Skeletal muscle satellite cell (primary cell): ENCODE results near the gene FLNC.

Experiments
- H3K27me3 ChIP-seq: 2 replicates; pipeline ENCODE4 v1.7.0; 2013; ENCODE audit warnings: low read length; ENCODE audit not compliant: control insufficient read depth, insufficient read depth
- H3K36me3 ChIP-seq: 2 replicates; pipeline ENCODE4 v1.7.0; 2013; ENCODE audit warnings: mild to moderate bottlenecking, control low read depth, low read length; ENCODE audit not compliant: insufficient read depth
- H3K4me1 ChIP-seq: 2 replicates; pipeline ENCODE4 v1.7.0; 2013; ENCODE audit warnings: low read length; ENCODE audit not compliant: control insufficient read depth, insufficient read depth
- H3K4me2 ChIP-seq: 2 replicates; pipeline ENCODE4 v1.7.0; 2013; ENCODE audit warnings: mild to moderate bottlenecking, low read length
- H3K4me3 ChIP-seq: 2 replicates; pipeline ENCODE4 v1.7.0; 2013; ENCODE audit warnings: low read length
- H3K9ac ChIP-seq: 2 replicates; pipeline ENCODE4 v1.7.0; 2013; ENCODE audit warnings: mild to moderate bottlenecking, low read depth, low read length, moderate library complexity
- H3K9me3 ChIP-seq: replicated peaks from 2 replicates; pipeline ENCODE4 v1.7.0; 2013; ENCODE audit warnings: mild to moderate bottlenecking, control low read depth, low read length

Gene FLNC

GRCh38 chr7:128835231-128835751 is 5.1 kb downstream of the FLNC start:
- H3K4me2 ChIP-seq: peak overlapping the region; percentile 72
- no peaks in the 10 kb centered on the region for H3K27me3 ChIP-seq
- H3K9me3 ChIP-seq: no peaks in the 10 kb centered on the region
- H3K36me3 ChIP-seq: peaks cover 51% of the 10 kb centered on the region
- peak overlapping the region; percentile 56 for H3K4me3 ChIP-seq
- H3K9ac ChIP-seq: peak overlapping the region; percentile 66
- peaks cover 45% of the 10 kb centered on the region for H3K4me1 ChIP-seq

DNA sequence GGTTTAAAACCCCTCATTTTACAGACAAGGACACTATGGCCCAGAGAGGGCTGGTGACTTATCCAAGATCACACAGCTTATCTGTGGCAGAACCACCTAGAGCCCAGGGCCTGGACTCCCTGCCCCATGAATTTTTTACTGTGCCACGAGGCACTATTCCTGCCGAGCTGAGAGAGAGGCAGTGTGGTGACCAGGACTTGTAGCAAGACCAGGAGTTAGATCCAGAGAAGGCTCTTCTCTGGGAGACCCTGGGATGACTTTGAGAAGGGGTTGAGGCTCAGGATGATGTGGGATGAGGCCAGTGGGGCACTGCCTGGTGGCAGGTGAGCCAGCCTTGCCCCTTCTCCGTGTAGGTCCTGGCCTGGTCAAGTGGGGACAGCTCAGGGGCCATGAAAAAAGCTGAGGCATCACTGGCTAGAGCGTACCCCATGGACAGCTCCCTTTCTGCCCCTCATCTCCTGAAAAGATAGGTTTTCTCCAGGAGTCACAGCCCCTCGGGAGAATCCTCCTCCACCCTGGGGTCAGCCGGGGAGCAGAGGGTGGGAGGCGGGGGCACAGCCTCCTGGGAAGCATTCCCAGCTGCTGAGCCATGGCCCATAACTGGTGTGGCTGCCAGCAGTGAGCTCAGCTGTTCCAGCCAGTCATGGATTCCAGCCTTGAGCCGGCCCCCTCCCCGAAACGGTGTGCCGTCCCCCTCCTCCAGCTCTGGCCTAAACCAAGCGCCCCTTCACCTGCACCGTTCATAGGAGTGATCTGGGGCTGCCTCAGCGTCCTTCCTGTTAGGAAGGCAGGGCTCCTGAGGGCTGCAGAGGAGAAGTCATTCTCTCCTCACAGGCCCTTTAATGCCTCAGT is 5.8 kb downstream of the FLNC start:
- Histone ChIP-seq H3K27me3 (no peaks in the 10 kb centered on the region), H3K4me3 (peak overlapping the region; percentile 56), H3K9me3 (no peaks in the 10 kb centered on the region), H3K4me2 (peak overlapping the region; percentile 72), H3K9ac (peak overlapping the region; percentile 66), H3K4me1 (peaks cover 50% of the 10 kb centered on the region), H3K36me3 (peaks cover 58% of the 10 kb centered on the region)

DNA sequence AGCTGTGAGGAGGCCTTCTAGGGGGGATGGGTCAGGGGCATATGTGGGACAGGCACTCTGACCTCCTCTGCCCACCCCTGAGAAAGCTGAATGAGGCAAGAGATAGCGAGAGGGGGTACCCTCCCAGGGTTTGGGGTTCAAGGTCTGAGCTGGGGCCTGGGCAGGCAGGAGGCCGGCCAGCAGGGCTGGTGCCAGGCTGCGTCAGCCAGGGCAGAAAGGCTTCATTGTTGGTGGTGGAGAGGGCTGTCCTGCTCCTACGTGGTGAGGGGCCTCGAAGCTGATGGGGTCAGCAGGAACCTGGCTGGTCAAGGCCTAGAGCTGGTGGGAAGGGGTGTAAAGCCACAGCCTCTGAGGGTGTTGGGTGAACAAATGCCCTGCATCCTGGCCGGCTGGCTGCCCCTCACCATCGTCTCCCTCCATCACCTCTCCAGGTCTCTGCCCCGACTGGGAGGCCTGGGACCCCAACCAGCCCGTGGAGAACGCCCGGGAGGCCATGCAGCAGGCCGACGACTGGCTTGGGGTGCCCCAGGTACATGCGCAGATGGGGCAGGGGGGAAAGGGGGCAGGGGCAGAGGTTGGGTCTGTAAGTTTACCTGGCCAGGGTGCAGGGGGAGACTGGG is 6.6 kb downstream of the FLNC start:
- H3K27me3 ChIP-seq: no peaks in the 10 kb centered on the region
- peaks cover 58% of the 10 kb centered on the region for H3K4me1 ChIP-seq
- no peak overlapping the region for H3K4me3 ChIP-seq
- peak overlapping the region; percentile 65 for H3K4me2 ChIP-seq
- H3K9me3 ChIP-seq: no peaks in the 10 kb centered on the region
- H3K9ac ChIP-seq: peak overlapping the region; percentile 66
- peaks cover 66% of the 10 kb centered on the region for H3K36me3 ChIP-seq

GRCh38 chr7:128837521-128837921 is 7.3 kb downstream of the FLNC start:
- no peak overlapping the region for H3K4me3 ChIP-seq
- H3K4me2 ChIP-seq: no peak overlapping the region
- no peaks in the 10 kb centered on the region for H3K27me3 ChIP-seq
- peaks cover 72% of the 10 kb centered on the region for H3K36me3 ChIP-seq
- H3K9me3 ChIP-seq: no peaks in the 10 kb centered on the region
- H3K9ac ChIP-seq: no peak overlapping the region
- peaks cover 56% of the 10 kb centered on the region for H3K4me1 ChIP-seq

DNA sequence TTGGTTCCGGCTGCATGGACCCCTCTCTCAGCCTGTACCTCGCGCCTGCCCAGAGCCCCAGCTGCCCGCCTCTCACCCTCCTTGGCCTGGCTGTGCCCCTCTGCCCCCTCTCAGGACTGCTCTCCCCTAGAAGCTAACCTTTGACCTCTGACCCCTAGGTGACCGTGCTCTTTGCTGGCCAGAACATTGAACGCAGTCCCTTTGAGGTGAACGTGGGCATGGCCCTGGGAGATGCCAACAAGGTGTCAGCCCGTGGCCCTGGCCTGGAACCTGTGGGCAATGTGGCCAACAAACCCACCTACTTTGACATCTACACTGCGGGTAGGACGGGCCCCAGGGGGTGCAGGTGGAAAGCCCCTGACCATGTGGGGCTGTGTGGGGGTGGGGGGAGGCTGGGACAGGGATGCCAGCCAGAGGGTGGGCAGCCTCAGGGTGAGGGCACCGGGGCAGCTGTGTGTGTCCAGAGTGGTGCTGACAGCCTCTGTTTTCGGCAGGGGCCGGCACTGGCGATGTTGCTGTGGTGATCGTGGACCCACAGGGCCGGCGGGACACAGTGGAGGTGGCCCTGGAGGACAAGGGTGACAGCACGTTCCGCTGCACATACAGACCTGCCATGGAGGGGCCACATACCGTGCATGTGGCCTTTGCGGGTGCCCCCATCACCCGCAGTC is 8.0 kb downstream of the FLNC start:
- Histone ChIP-seq H3K4me3 (no peak overlapping the region), H3K4me1 (peaks cover 50% of the 10 kb centered on the region), H3K9ac (no peak overlapping the region), H3K9me3 (no peaks in the 10 kb centered on the region), H3K36me3 (peaks cover 79% of the 10 kb centered on the region), H3K27me3 (no peaks in the 10 kb centered on the region), H3K4me2 (no peak overlapping the region)

GRCh38 chr7:128838981-128839731 is 8.9 kb downstream of the FLNC start:
- Histone ChIP-seq H3K9me3 (no peaks in the 10 kb centered on the region), H3K4me2 (no peak overlapping the region), H3K4me3 (no peak overlapping the region), H3K9ac (no peak overlapping the region), H3K4me1 (peaks cover 41% of the 10 kb centered on the region), H3K36me3 (peaks cover 88% of the 10 kb centered on the region), H3K27me3 (no peaks in the 10 kb centered on the region)

DNA sequence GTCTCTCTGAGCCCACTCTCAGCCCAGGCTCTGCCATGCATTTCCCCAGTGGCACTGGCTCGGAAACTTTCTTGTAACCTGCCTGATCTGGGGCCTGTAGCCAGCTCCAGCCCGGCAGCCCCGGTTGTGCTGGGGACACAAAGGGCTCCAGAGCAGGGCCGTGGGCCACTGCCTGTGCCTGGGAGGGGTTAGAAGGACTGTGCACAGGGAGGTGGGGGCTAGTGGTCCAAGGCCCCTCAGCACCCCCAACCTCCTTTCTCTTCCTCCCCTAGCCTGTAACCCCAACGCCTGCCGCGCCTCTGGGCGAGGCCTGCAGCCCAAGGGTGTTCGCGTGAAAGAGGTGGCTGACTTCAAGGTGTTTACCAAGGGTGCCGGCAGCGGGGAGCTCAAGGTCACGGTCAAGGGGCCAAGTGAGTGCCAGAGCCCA is 9.6 kb downstream of the FLNC start:
- Histone ChIP-seq H3K27me3 (no peaks in the 10 kb centered on the region), H3K36me3 (peaks cover 94% of the 10 kb centered on the region), H3K4me3 (no peak overlapping the region), H3K9ac (no peak overlapping the region), H3K9me3 (no peaks in the 10 kb centered on the region), H3K4me1 (peaks cover 36% of the 10 kb centered on the region), H3K4me2 (no peak overlapping the region)

- Histone ChIP-seq H3K9ac (no peak overlapping the region), H3K27me3 (no peaks in the 10 kb centered on the region), H3K4me2 (no peak overlapping the region), H3K36me3 (peaks cover 97% of the 10 kb centered on the region), H3K9me3 (no peaks in the 10 kb centered on the region), H3K4me1 (peaks cover 28% of the 10 kb centered on the region), H3K4me3 (no peak overlapping the region)
Measured at GRCh38 chr7:128840326-128841170, 10.3 kb downstream of the FLNC start.

DNA sequence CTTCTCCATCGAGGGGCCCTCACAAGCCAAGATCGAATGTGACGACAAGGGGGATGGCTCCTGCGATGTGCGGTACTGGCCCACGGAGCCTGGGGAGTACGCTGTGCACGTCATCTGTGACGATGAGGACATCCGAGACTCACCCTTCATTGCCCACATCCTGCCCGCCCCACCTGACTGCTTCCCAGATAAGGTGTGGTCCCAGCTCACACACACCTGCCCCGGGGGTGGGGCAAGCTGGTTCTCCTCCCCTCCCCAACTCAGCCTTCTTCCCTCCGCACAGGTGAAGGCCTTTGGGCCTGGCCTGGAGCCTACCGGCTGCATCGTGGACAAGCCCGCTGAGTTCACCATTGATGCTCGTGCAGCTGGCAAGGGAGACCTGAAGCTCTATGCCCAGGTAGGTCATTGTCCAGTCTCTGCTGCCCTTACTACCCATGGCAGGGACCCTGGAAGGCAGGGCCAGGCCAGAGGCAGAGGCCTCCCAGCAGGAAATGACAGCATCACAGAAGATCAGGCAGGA is 11.0 kb downstream of the FLNC start:
- Histone ChIP-seq H3K36me3 (peaks cover 97% of the 10 kb centered on the region), H3K9ac (no peak overlapping the region)

DNA sequence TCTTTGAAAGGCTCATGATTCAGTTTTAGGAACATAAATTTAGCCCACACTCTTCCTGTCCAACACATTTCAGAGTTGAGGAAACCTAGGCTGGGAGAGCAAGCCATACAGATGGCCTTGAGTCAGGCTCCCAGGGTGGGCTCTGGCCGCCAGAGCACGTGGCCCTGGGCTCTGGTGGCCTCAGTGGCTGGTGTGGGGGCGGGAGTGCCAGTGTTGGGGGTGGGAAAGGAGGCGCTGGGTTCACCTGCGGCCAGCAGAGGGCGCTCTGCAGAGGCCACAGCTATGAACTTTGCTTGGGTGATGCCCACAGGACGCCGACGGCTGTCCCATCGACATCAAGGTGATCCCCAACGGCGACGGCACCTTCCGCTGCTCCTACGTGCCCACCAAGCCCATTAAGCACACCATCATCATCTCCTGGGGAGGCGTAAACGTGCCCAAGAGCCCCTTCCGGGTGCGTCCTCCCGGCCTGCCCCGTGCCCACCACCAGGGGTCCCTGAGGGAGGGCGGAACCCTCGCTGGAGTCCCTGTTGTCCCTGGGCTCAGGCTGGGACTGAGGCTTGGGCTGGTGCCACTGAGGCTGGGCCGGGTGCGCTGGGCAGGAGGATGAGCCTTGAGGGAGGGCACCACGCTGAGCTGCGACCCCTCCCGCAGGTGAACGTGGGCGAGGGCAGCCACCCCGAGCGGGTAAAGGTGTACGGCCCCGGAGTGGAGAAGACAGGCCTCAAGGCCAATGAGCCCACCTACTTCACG is 11.9 kb downstream of the FLNC start:
- Histone ChIP-seq H3K4me2 (no peak overlapping the region), H3K9me3 (no peaks in the 10 kb centered on the region), H3K9ac (no peak overlapping the region), H3K36me3 (peaks cover 97% of the 10 kb centered on the region), H3K27me3 (no peaks in the 10 kb centered on the region), H3K4me3 (no peak overlapping the region), H3K4me1 (peaks cover 14% of the 10 kb centered on the region)

More for the DNA sequence above, 11.0 kb downstream of the FLNC start:
- H3K4me1 ChIP-seq: peaks cover 21% of the 10 kb centered on the region
- no peaks in the 10 kb centered on the region for H3K9me3 ChIP-seq
- H3K4me3 ChIP-seq: no peak overlapping the region
- no peak overlapping the region for H3K4me2 ChIP-seq
- no peaks in the 10 kb centered on the region for H3K27me3 ChIP-seq
